GM21528 (cell line): Measurements from ENCODE around the gene HELZ2.

Experiments used
- ATAC-seq: cut with Tn5 transposase; IDR thresholded peaks from one replicate; pipeline ENCODE4 v1.9.1; 2021; ENCODE audit warnings: mild to moderate bottlenecking, moderate library complexity; ENCODE audit not compliant: unreplicated experiment, low FRiP score

The HELZ2 gene

GRCh38 chr20:63554361-63555278 is 19.4 kb downstream of the HELZ2 start:
- ATAC-seq = no peak

DNA sequence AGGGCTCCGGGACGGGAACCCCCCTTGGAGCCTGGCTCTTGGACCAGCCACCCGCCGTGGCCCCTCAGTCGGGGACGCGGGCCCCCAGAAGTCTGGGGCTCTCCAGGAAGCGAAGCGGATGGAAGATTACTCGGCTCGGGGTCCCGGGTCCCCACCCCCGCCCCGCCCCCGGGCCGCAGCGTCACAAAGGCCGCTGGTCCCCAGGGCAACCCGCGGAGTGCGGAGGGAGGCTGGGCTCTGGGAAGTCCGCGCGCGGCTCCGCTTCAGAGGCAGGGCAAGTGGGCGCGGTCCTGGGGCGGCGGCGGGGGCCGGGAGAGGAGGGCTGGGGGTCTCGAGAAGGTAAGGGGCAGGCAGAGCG is 20.1 kb downstream of the HELZ2 start, which contains the start of gene FNDC11:
FNDC11 (plus strand) TSS at position 227 of the 358 bp plus-strand sequence. CDS start 1,505 bp downstream, outside the sequence.
- peak; percentile 20 for ATAC-seq

DNA sequence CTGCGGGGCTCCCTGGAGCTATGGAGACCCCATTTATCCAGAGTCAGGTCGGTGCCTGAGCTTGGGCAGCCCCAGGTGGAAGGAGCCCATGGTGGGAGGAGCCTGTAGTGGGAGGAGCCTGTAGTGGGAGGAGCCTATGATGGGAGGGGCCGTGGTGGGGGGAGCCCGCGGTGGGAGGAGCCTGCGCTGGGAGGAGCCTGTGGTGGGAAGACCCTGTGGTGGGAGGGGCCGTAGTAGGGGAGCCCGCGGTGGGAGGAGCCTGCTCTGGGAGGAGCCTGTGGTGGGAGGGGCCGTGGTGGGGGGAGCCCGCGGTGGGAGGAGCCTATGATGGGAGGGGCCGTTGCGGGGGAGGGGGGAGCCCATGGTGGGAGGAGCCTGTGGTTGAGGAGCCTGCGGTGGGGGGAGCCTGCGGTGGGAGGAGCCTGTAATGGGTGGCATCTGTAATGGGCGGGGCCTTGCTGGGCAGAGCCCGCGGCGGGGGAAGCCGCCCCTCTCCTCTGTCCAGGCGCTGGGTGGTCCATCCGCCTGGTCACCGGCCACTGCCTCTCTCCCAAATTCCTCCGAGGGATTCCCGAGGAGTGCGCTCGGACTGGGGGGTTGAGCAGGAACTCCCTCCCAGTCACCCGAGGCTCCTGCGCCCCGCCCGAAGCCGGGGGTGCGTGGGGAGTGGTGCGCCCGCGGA is 20.6 kb downstream of the HELZ2 start:
- ATAC-seq = peak; percentile 39

GRCh38 chr20:63552481-63553249 is 21.4 kb downstream of the HELZ2 start:
- ATAC-seq = peak; percentile 36

- ATAC-seq = no peak
These were observed 23.0 kb downstream of the HELZ2 start for GRCh38 chr20:63551068-63551467.

DNA sequence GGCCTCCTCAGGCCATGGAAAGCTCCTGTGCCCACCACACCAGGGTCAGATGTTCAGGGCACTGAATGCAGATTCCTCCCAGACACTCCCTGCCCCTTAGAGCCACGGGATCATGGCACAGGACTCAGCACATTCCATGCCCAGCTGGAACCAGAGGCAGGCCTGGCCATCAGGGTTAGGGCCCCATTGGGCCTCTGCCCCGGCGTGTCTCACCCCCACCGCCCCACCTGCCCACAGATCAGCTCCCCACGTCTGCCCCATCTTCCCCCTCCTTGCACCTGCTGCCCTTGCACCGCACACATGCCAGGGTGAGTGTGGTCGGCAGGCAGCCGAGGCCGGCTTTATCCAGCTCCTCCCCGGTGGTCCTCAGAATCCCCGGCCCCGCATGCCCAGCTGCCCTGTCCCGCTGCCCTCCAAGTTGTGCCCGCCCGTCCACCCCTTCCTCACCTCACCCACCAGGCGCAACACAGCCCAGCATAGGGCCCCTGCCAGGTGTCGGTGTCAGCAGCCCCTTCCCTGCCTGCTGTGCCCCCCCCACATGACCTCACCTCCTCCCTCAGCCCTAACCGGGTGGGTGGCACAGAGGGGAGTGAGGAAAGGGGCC is 24.3 kb downstream of the HELZ2 start:
- ATAC-seq = no peak

DNA sequence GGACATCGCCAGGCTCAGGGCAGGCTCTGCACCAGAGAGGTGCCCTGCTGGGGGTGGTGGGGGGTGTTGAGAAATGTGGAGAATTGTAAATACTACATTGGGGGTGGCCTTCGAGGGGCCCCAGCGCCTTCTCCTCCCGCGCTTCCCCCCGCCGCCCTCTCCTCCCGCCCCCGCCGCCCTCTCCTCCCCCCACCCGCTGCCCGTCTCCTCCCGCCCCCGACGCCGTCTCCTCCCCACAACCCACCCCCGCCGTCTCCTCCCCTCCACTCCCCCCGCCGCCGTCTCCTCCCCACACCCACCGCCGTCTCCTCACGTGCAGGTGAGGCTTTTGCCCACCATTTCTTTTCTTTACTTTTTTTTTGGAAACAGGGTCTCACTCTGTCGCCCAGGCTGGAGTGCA is 25.0 kb downstream of the HELZ2 start:
- ATAC-seq = no peak

- no peak for ATAC-seq
These were observed 25.5 kb downstream of the HELZ2 start for GRCh38 chr20:63548542-63548941.

DNA sequence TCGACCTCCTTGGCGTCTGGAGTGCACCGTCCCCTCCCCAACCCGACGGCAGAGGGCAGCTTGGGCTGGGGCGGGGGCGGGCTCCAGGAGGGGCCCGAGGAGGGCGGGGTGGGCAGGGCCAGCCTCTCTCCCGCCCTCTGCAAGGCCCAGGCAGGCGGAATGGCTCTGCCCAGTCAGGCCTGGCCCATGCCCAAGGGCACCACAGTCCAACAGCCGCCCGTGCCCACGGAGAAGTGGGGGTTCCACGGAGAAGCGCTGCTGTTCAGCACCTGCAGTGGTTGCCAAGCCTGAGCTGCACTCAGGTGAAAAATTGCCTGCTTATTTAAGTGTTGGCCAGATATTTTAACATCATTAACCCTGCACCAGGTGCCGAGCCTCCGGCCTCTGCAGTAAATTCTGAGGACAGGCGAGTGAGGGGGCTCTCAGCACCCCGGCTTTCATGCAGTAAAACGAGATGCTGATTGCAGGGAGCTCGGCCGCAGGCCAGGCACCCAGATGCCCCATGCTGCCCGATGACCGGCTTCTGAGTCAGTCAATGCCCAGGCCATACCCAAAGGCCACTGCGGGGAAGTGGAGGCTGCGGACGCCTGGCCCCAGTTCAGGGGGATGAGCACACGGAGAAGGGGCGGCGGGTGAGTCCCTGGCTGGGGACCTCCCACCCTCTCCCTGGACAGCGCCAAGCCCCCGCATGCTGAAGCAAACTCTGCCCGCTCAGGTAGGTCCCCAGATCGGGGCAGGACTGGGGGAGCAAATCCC is 26.1 kb downstream of the HELZ2 start, which contains the start of gene SRMS:
SRMS (minus strand) TSS at position 25 of the 756 bp plus-strand sequence. CDS start 286 bp downstream, outside the sequence.
- ATAC-seq = no peak

GRCh38 chr20:63546956-63547724 is 26.9 kb downstream of the HELZ2 start:
- ATAC-seq = no peak

DNA sequence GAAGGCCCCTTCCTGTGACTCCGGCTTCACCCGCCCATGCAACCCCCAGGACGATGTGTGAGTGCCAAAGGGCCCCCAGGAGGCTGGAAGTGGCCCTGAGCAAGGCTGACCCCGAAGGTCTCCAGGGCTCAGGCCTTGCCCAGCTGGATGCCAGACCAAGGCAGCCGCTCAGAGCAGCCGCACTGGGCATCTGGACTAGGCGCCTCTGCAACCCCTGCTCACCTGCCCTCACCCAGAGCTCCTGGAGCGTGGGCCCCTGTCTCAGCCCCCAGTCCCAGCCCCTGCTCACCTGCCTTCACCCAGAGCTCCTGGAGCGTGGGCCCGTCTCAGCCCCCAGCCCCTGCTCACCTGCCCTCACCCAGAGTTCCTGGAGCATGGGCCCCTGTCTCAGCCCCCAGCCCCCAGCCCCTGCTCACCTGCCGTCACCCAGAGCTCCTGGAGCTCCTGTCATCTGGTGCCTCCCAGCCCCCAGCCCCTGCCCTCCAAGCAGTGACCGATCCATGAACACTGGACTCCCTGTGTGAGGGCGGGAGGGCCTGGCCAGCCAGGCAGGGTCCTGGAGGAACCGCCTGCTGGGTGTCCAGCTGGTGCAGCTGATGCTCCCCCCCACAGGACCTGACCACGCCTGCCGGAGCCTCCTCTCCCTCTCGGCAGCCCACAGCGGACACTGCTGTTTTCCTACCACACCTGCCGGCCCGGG is 27.6 kb downstream of the HELZ2 start:
- ATAC-seq = no peak

GRCh38 chr20:63545814-63546213 is 28.2 kb downstream of the HELZ2 start:
- no peak for ATAC-seq

DNA sequence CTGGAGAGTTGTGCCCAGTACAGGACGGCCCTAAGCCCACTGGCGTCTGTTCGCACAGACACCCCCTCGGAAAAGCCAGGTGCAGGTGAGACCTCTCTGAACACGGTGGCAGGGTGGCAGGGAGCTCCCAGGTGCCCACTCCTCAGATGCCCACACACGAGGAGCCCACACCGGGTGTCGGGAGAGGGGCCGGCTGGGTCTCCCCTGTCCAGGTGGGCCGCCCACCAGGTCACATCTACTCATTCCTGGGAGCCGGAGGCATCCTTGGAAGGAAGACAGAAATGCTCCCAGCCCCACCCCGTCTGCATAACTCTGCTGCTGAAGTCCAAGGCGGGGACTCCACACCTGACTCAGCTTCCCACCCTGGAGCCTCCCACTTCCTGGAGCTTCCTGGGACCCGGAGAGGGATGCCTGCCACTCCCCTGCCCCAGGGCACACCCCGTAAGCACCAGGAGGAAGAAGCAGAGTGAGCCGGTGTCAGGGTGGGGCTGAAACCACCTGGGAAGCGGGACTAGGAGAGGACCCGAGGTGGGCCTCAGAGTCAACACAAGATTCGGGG is 29.0 kb downstream of the HELZ2 start:
- no peak for ATAC-seq

- no peak for ATAC-seq
These were observed 29.6 kb downstream of the HELZ2 start for GRCh38 chr20:63544241-63544957.

- no peak for ATAC-seq
These were observed 30.3 kb downstream of the HELZ2 start for GRCh38 chr20:63543733-63544132.

GRCh38 chr20:63543131-63543530 is 30.9 kb downstream of the HELZ2 start:
- ATAC-seq = no peak

GRCh38 chr20:63542696-63543095 is 31.3 kb downstream of the HELZ2 start:
- no peak for ATAC-seq
